Stimulated activated CD4-positive, alpha-beta T cell treated with anti-CD3 and anti-CD28 coated beads, TNF-alpha, amount 100 ng/mL, for 4 hours (primary cell): Measurements from ENCODE around the gene NIPAL3.
"Not testable (repeated sequence)": the region's sequence is repeated elsewhere in the genome, so short reads cannot be mapped to it uniquely, and the experiment has no call there.

Experiments
- DNase-seq, 3 experiments: peaks; one replicate each; pipeline ENCODE4 v3.0.0-alpha.2; 2020; ENCODE audit warnings: low read depth in 3 of 3

The NIPAL3 gene

DNA sequence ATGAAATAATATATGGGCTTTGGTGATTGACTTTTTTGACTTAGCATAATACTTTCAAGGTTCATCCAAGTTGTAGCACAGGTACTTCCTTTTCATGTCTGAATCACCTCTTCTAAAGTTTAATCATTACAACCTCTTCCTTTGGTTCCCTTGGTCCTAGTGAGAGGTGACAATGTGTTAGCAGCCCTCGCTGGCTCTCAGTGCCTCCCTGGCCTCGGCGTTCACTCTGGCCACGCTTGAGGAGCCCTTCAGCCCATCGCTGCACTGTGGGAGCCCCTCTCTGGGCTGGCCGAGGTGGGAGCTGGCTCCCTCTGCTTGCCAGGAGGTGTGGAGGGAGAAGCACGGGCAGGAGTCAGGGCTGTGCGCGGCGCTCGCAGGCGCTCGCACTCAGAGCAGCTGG lies 74.1 kb downstream of the NIPAL3 start:
- no peak for DNase-seq

DNA sequence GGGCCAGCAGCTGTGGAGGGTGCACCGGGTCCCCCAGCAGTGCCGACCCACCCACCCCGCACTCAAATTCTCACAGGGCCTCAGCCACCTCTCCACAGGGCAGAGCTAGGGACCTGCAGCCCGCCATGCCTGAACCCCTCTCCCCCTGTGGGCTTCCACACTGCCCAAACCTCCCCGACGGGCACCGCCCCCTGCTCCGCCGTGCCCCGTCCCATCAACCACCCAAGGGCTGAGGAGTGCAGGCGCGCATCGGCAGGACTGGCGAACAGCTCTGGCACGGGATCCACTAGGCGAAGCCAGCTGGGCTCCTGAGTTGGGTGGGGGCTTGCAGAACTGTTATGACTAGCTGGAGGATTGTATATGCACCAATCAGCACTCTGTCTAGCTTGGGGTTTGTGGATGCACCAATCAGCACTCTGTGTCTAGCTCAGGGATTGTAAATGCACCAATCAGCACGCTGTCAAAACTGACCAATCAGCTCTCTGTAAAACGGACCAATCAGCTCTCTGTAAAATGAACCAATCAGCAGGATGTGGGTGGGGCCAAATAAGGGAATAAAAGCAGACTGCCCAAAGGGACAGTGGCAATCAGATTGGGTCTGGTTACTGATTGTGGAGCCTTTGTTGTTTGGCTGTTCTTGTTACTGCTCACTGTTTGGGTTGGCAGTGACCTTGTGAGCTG lies 74.6 kb downstream of the NIPAL3 start:
- DNase-seq: no peak

DNA sequence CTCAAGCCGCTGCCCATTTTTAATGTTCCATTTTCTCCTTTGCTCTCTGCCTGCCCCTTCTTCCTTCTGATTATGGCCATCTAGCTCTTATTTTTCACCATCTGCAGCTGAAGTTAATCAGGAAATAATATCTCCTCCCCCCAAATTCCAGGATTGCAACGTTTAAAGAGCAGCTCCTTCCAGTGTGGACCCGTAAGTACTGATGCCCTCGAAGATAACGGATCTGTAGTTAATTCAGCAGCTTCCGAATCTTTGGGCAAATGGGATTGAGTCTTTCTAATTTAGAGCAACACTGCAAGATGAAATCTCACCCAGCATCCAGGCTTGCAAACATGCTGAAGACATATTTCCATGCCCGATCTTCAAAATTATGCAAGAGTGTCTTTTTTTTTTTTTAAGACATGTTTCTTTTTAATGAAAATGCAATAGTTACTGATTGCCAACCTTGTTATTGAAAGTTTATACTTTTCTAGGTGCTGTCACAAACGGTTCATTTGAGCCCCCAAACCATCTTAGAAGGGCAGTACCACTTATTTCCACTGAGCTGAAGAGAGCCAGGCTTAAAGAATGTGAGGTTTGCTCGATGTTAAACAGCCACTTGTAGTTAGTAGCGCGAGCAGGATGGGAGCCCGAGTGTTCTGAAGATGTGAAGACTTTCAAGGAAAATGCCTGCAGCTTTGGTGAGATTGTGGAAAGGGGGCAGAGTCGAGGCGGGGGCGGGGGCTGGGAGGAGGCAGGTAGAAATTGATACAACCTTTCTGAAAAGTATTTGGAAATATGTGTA lies 76.2 kb downstream of the NIPAL3 start:
- DNase-seq: no peak

DNA sequence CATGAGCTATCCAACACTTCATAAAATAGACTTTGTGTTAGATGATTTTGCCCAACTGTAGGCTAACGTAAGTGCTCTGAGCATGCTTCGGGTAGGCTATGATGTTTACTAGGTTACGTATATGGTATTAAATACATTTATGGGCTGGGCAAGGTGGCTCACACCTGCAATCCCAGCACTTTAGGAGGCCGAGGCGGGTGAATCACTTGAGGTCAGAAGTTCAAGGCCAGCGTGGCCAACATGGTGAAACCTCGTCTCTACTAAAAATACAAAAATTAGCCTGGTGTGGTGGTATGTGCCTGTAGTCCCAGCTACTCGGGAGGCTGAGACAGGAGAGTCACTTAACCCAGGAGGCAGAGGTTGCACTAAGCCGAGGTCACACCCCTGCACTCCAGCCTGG lies 77.3 kb downstream of the NIPAL3 start:
- DNase-seq: not testable (repeated sequence)

DNA sequence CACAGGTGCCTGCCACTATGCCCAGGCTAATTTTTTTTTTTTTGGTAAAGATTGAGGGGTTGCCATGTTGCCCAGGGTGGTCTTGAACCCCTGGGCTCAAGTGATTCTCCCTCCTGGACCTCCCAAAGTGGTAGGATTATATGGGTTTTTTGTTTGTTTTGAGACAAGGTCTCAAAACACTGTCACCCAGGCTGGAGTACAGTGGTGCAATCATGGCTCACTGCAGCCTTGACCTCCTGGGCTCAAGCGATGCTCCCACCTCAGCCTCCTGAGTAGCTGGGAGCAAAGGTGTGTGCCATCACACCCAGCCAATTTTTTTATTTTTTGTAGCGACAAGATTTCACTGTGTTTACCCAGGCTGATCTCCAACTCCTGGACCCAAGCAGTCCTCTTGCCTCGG lies 78.2 kb downstream of the NIPAL3 start:
- DNase-seq: no peak

DNA sequence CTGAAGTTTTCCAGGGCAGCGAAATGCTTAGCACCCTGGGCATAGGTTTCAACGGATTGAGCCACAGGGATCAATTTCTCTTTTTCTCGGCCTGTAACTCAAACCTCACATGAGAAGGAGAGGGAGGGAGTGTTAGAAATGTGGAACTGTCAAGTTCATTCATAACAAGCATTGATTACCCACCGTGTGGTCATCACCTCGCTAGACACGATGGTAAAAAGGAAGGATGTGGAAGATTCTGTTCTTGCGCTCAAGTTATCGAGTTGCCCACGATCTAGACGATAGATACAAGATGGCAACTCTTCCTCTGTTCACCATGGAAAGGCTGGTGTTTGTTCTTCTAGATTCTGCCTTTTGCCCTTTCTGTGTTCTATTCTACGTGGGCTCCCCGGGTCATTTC lies 83.0 kb downstream of the NIPAL3 start:
- DNase-seq: no peak

DNA sequence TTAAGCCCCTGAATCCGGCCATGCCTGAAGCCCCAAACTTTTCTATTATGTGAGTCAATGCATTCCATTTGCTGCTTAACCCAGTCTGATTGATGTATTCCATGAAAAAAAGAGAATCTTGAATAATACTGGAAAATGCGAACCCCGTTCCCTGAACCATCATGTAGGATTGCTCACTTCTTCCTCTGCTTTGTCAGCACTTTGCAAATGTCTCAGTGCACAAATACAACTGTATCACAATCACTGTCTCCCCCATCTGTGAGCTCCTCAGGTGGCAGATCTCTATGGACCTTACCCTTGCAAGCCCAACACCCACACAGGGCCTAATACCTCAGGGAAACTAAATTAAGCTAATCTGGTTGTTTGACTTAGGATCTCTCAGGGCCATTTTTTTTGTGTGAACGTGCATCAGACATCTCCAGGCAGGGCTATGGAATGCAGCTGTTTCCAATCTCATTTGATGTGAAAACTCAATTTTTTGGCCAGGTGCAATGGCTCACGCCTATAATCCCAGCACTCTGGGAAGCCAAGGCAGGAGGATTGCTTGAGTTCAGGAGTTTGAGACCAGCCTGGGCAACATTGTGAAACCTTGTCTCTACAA lies 84.9 kb downstream of the NIPAL3 start:
- no peak for DNase-seq

DNA sequence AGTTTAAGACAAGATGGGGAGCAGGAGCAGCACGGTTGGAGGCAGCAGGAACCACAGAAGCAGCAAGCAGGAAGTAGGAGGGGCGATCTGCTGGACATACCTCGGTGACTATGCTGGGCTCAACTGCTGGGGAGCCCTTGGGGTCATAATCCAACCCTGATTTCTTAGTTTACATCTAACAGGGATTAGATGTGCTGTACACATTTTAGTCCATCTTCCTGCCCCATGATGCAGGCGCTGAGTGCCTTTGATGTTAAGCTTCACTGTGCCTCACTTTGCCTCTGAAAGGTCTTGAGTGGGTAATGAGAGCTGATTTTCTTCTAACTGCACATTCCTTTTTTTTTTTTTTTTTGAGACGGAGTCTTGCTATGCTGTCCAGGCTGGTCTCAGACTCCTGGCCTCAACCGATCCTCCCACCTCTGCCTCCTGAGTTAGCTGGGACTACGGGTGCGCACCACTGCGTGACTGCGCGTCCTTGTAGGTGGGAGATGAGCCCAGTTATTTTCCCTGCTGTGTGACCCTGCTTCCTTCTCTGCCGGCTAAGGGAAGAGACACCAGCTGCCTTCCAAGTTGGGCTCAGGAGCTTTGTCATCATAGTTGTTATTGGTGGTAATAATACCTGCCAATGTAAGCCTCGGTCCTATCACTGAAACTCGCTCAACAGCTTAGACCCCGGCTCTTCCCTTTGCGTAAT lies 85.9 kb downstream of the NIPAL3 start:
- no peak for DNase-seq

DNA sequence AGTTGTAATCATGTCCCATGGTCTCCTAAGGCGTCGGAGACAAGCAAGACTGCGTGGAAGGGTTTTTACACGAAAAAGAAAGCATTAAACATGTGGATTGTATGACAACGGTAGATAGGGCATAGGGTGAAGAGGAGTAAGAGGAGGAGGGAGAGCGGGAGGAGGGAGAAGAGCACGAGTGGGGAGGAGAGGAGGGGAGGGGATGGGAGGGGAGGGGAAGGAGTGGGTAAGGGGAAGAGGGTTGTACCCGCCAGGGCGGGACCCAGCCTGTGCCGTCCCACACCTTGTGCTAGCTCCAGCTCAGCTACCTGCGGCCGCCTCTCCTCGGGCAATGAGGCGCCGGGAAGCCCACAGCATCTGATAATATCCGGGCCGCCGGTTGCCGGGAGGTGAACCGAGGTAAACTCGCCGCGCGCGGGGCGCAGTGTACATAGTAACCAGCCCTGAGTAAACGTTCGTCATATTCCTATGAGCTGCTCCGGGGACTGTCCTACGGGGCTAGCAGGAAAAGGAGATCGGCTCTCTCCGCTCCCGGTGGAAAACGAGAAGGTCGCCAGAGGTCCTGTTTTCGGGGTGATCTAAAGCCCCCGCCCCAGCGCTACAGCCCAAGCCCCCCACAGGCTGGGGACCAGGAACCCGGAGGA lies 86.6 kb downstream of the NIPAL3 start:
- DNase-seq: peak; percentile 58 to 68 (median 66)

DNA sequence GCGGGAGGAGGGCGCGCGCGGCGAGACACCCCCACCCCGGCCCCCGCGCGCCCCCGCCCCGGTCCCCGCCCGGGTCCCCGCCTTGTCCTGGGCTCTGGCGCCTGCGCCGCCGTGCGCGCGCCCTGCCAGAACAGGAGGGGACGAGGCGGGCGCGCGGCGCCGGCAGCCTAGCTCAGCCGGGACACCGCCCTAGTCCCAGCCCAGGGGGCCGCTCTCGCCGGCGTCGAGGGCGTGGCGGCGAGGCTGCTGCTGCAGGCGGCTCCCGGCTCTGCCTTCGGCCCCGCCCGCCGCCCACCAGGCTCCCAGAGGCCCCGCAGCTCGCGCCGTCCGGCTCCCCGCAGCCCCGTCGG lies 87.1 kb downstream of the NIPAL3 start, which contains the start of gene RCAN3:
TSS of gene RCAN3 (plus strand) at position 128 of the 350 bp plus-strand sequence. CDS start 11,537 bp downstream, outside the sequence.
- DNase-seq: peak; percentile 75 to 76 (median 76)

DNA sequence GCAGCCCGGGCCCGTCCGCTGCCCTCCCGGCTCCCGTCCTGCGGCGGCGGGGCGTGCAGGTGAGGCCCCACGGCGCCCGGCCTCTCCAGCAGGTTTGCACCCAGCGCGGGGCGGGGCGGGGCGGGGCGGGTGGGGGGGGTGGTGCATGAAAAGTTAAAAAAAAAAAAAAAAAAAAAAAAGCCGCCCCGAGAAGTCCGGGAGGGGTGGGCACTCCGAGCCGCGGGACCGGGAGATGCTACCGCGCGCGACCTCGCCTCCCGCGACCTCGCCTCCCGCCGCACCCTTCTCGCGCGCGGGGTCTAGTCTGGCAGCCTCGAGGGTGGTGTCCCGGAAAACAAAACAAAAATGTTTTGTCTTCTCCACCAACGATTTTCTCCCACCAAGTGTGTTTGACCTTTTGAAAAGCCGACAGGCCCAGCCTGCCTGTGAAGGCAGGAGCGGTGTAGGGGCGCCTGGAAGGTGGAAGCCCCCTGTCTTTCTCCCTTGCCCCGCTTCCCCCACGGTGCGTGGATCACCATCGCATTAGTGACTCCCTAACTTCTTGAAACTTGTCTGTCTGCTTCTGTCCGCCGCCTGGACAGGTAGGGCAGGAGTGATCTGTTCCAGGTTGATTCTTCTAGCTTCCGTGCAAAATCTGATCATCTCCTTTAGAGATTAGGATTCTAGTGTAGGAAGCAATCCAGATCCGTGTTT lies 87.6 kb downstream of the NIPAL3 start:
- DNase-seq: no peak

DNA sequence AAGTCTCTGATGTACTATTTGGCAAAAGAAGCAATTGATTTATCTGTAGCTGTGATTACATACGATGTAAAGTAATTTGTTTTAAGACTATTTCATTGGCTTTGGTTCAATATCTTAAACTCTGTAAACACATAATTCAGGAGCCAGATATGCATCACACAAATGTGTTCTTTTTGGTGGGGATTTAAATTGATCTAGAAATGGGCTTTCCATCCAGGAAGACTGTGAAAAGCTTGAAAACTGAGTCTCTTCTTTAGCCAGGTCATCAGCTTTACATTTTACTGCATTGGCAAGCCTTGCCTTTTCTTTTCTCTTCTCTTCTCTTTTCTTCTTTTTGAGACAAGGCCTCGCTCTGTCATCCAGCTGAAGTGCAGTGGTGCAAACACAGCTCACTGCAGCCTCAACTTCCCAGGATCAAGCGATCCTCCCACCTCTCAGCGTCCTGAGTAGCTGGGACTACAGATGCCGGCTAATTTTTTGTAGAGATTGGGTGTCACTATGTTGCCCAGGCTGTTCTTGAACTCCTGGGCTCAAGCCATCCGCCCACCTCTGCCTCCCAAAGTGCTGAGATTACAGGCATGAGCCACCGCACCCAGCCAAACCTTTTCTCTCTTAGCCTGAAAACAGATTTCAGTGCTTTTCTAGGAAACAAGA lies 88.4 kb downstream of the NIPAL3 start:
- DNase-seq: no peak

DNA sequence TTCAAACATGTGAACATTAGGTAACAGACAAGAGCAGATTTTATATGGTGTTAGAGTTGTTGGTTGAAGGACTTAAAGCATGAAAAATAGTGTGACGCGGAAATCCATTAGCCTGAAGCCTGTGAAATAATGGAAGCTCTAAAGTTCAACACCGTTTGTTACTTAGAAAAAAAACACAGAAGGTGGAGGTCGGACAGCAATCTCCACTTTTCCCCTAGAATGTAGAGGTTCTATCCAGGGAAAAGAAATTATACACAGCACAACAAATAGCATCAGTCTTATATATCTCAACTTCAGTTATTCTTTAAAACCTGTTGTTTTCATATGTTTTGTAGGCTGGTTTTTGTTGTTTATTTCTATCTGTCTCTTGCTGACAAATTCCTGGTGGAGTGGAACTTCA lies 89.0 kb downstream of the NIPAL3 start:
- DNase-seq: no peak

DNA sequence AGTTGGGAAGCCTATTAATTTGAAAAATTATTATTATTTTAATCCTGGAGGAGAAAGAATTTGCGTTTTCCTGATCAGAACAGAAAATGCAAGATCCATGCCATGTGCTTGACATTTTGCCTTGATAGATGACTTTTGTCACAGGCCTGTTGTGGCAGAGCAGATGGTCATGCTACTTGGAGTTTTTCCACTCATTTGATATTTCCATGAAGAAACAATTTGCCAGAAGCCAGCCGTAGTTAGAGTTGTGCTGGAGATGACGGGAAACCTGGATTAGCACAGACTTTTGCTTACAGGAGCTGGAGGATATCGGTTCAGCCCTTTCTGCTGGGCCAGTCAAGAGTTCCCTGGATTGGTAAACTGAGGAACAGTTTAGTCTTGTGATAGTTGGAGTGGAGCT lies 90.2 kb downstream of the NIPAL3 start:
- DNase-seq: no peak

DNA sequence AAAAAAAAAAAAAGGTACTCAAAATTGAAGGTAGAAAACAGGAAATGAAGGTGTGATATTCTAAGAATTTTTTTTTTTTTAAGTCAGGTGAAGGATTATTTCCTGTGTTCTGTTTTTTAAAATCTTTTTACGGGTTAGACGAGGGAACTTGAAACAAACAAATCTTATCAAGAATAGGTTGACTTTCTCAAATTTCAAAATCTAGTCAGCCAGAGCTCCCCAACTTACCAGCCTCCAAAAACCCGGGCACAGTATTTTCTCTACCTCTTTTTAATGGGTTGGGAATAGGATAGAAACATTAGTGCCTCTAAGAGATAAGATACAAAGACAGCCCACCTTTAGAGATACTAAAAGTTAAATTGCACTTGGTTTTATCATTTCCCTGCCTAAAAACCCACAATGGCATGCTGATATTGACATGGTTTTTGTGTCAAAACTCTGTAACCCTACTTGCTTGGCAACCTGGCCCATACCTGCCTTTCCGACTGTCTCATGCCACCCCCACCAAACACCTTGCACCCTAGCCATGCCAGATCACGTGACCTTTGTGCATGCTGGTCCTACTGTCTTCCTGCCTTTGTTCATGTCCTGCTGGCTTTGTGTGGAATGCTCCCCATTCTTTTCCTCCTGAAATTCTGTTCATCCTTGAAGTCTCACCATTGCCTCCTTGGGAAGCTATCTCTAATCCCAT lies 91.2 kb downstream of the NIPAL3 start:
- no peak for DNase-seq

DNA sequence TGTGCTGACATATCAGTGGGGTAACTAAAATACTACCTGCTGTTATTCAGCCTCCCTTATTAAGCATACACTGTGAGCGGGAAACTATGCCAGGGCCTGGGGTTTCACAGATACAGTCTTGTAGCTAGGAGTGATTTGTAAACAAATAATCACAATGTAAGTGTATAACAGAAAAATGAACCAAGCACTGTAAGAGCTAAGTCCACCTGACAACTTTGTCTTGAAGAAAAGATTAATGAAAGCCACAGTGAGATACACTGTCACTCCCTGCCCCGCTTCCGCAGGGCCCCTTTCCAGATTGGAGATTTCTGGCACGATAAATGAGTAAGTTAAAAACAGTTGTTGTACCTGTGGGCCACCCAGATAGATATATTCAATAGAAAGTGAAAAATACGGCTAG lies 91.8 kb downstream of the NIPAL3 start:
- DNase-seq: no peak

DNA sequence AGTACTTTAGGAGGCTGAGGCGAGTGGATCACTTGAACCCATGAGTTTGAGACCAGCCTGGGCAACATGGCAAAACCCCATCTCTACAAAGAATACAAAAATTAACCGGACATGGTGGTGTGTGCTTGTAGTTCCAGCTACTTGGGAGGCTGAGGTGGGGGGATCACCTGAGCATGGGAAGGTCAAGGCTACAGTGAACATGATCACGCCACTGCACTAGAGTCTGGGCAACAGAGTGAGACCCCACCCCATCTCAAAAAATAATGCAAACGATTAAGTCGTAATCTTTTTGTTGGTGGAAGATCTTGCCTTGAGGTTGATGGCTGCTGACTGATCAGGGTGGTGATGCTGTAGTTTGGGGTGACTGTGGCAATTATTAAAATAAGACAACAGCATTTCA lies 93.3 kb downstream of the NIPAL3 start:
- no peak for DNase-seq

DNA sequence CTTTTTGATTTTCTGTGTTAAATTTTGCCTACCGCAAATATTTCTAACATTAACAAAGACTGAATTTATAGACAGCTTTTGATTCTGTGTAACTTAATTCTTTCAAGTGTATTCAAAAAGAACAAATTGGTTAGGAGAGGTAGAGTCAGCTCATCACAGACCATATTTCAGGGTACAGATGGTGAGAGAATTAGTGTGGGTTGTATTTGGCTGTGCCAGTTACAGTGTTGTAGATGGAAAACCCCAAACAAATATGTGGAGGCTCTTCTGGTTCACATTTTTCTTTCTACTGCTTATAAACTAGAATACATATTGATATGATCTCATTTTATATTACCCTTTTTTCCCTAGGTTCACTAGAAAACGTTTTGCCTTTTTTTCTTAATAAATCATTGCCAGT lies 98.1 kb downstream of the NIPAL3 start:
- no peak for DNase-seq

DNA sequence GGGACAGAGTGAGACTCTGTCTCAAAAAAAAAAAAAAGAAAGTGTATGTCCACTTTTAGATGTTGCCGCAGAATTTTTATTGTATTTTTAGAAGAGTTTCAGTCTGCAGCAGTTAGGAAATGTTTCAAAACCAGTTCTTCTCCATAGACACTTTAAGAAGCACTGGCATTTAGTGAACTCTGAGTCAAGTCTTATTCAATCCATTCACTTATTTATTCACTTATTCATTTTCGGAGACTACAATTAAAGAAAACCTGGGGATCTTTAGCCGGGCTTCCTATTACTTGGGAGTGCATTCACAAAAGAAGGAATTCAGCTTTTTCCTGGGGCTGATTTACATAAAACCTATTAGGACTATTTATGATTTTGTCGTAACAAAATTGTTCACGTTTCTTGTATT lies 99.3 kb downstream of the NIPAL3 start:
- DNase-seq: no peak

DNA sequence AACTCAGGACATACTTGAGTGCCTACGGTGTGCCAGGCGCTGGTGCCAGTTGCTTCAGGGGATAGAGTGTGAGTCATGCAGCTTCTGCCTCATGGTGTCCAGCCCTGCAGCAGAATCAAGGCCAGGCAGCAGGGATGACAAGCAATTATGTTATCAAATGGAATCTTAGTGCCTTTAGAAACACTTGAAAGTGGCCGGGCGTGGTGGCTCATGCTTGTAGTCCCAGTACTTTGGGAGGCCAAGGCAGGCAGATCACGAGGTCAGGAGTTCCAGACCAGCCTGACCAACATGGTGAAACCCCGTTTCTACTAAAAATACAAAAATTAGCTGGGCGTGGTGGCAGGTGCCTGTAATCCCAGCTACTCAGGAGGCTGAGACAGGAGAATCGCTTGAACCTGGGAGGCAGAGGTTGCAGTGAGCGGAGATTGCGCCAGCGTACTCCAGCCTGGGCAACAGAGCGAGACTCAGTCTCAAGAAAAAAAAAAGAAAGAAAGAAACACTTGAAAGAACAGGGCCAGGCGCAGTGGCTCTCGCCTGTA lies 100.1 kb downstream of the NIPAL3 start:
- not testable (repeated sequence) for DNase-seq
